LNCaP clone FGC (cell line): ENCODE data around the gene ITPR2.

Source experiments
- DNase-seq: peaks from one replicate; pipeline ENCODE4 v3.0.0-alpha.2; 2011; ENCODE audit warnings: low read depth
- H3K4me3 ChIP-seq: 2 replicates; pipeline ENCODE4 v1.5.1; 2011; ENCODE audit warnings: mild to moderate bottlenecking, low read depth, low read length, control low read depth
- CTCF ChIP-seq: IDR thresholded peaks from 2 replicates; pipeline ENCODE4 v1.5.1; 2012; ENCODE audit warnings: mild to moderate bottlenecking; ENCODE audit not compliant: control insufficient read depth, insufficient read depth; ENCODE audit errors: extremely low read depth

The ITPR2 gene

GRCh38 chr12:26373606-26374495, 459.1 kb downstream of the ITPR2 start:
- TF ChIP-seq CTCF = no peak
- DNase-seq = no peak
- H3K4me3 ChIP-seq = no peak overlapping the region

DNA sequence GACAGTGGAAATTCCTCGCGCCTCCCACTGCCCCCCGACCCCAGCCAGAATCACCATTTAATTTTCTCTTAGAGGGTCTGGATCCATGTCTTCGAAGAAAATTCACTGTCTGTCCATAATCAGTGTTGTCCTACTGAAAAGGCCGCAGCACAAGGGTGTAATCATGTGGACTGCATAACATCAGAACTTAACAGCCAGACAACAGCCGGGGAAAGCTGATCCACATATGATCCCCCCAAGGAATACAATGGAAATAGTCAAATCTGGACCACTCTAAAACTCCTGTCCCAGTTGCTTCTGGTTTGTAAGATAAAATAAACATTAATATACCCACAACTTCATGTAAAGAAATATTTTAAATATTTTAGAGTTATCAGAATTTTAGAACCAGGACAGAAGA, 460.1 kb downstream of the ITPR2 start:
- DNase-seq = no peak
- no peak for TF ChIP-seq CTCF
- H3K4me3 ChIP-seq = no peak overlapping the region

DNA sequence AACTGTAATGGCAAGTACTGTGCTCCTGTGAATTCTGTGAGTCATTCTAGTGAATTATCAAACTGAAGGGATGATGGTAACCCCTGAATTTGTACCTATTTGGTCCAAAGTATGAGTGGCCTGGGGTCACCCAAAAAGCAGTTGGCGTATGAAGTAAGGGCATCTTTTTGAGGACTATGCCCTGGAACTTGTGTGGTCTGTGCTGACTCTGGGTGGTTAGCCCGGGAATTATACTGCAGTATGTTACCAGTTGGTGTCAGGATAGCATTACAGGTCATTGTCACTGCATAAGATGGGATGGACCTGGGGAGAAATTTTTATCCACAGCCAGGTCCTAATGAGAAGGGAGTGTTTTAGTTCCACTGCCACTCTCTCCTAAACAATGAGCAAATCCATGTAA, 462.9 kb downstream of the ITPR2 start:
- TF ChIP-seq CTCF = peak; percentile 8; the same call in 1 of the 2 replicates
- no peak overlapping the region for H3K4me3 ChIP-seq
- no peak for DNase-seq

DNA sequence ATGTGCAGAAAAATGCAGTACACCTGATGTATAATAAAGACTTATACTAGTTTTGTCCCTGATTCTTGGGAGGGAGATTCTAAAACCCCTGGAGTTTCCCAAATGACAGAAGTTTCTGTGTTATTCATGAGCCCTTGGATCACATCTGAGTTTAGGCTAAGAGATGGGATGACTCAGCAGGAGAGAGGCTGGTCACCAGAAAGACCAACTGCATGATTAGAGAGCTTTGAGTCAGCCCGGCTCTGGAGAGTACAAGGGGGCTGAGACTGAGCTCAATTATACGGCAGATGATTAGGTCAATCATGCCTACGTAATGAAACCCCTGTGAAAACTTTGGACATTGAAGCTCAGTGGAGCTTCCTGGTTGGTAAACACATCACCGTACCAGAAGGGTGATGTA, 463.4 kb downstream of the ITPR2 start:
- no peak overlapping the region for H3K4me3 ChIP-seq
- no peak for TF ChIP-seq CTCF
- no peak for DNase-seq

GRCh38 chr12:26367991-26368730, 464.8 kb downstream of the ITPR2 start:
- H3K4me3 ChIP-seq = no peak overlapping the region
- DNase-seq = no peak
- TF ChIP-seq CTCF = no peak

- no peak for DNase-seq
- H3K4me3 ChIP-seq = no peak overlapping the region
- TF ChIP-seq CTCF = no peak
Observed at GRCh38 chr12:26361964-26362363, 471.0 kb downstream of the ITPR2 start.

GRCh38 chr12:26360062-26360461, 472.9 kb downstream of the ITPR2 start:
- no peak overlapping the region for H3K4me3 ChIP-seq
- no peak for TF ChIP-seq CTCF
- DNase-seq = no peak
